Measurements from ENCODE around the gene CSPG5.

The CSPG5 gene

DNA sequence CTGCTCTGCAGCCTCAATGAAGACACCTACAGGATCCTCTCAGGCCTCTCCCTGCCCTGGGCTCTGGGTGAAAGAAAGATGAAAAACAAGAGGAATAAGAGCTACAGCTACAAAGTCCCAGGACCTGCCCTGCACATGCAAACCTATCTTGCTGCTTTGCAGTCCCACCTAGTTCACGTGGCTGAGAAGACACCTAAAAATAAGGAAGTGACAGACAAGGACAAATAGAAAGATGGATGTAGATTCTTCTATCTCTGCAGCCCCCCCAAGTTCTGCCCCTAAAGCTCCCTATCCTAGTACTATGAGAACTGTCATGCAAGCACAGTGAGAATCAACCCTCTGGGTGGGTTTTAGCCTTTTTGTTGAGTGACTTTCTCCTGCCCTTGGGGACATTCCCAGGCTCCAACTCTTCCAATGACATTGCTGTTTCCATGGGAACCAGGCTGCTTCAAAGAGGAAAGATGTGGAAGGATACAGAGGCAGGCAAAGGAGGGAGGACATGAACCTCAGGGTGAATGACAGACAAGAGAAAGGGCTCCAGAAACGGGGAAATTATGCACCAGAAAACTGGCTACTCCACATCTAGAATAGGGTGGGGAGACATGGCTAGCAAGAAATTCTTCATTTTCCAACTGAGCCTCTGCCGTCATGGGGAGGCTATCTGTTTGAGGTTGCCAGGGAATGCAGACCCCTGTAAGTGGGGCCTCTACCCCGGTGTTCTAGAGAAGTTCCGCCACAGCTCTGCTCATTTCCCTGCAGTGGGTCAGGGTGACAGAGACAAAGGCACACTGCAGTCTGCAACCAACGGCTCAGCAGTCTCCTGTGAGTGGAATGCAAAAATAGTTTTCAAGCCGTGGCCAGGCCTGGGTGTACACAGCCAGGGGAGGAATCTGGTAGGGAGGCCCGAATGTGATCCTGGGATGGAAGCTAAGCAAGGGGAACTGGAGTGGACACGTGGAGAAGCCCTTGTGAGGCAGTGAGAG lies 5.2 kb downstream of the CSPG5 start:
- TF ChIP-seq GATA2 (IDR thresholded peaks at IDR 0.05; ENCODE audit: low read depth, low read length), result no peak
- no peak for TF ChIP-seq GATA3 (IDR thresholded peaks at IDR 0.05; ENCODE audit: low read depth, low read length)

GRCh38 chr3:47571391-47572175 lies 7.1 kb downstream of the CSPG5 start:
- TF ChIP-seq GATA2 (IDR thresholded peaks at IDR 0.05; ENCODE audit: low read depth, low read length) (no peak), GATA3 (IDR thresholded peaks at IDR 0.05; ENCODE audit: low read depth, low read length) (no peak)

- TF ChIP-seq GATA2 (IDR thresholded peaks at IDR 0.05; ENCODE audit: low read depth, low read length), result no peak
- no peak for TF ChIP-seq GATA3 (IDR thresholded peaks at IDR 0.05; ENCODE audit: low read depth, low read length)
These were observed 9.8 kb downstream of the CSPG5 start for GRCh38 chr3:47568901-47569300.

DNA sequence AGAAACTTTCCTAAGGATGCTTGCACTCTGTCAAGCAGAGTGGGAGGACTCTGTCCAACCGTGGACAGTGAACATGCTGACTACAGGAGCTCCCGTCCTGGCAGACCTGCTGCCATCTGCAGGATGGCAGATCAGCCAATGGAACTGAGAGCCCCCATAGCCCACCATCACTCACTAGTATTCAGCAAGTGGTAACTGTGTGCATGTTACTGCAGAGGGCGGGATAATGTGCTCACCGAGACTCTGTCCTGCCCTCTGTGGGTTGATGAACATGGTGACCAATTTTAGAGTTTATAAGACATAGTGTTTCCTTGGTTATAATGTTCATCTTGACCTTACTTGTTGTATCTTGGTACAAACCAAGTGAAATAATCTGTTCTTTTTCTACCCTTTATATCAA lies 11.5 kb downstream of the CSPG5 start:
- TF ChIP-seq GATA3 (IDR thresholded peaks at IDR 0.05; ENCODE audit: low read depth, low read length) (no peak), GATA2 (IDR thresholded peaks at IDR 0.05; ENCODE audit: low read depth, low read length) (no peak)

- TF ChIP-seq GATA3 (IDR thresholded peaks at IDR 0.05; ENCODE audit: low read depth, low read length) (no peak), GATA2 (IDR thresholded peaks at IDR 0.05; ENCODE audit: low read depth, low read length) (no peak)
These were observed 12.0 kb downstream of the CSPG5 start for GRCh38 chr3:47566667-47567066.

- TF ChIP-seq GATA2 (IDR thresholded peaks at IDR 0.05; ENCODE audit: low read depth, low read length) (no peak), GATA3 (IDR thresholded peaks at IDR 0.05; ENCODE audit: low read depth, low read length) (no peak)
These were observed 12.7 kb downstream of the CSPG5 start for GRCh38 chr3:47565734-47566550.

GRCh38 chr3:47556351-47556750 lies 22.3 kb downstream of the CSPG5 start:
- no peak for TF ChIP-seq GATA3 (IDR thresholded peaks at IDR 0.05; ENCODE audit: low read depth, low read length)
- no peak for TF ChIP-seq GATA2 (IDR thresholded peaks at IDR 0.05; ENCODE audit: low read depth, low read length)

DNA sequence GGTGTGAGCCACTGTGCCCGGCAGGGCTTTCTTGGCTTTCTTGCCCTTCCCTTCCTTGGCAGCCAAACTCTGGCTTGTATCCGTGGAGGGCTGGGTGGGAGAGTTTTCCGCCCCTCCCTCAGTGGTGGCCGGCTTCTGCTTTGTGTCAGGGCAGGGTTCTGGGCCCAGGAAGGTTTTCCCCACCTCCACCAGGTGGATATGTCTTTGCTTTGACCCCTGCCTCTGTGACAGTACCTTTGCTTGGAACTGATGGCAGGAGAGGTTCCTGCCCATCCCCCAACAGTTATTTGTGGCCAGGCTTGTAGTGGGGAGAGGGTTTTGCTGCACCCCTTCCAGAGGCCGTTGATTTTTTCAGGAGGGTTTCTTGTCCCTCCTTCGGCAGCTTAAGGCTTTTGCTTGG lies 24.3 kb downstream of the CSPG5 start:
- TF ChIP-seq GATA2 (IDR thresholded peaks at IDR 0.05; ENCODE audit: low read depth, low read length) (no peak), GATA3 (IDR thresholded peaks at IDR 0.05; ENCODE audit: low read depth, low read length) (no peak)

- no peak for TF ChIP-seq GATA3 (IDR thresholded peaks at IDR 0.05; ENCODE audit: low read depth, low read length)
- TF ChIP-seq GATA2 (IDR thresholded peaks at IDR 0.05; ENCODE audit: low read depth, low read length), result no peak
These were observed 25.3 kb downstream of the CSPG5 start for GRCh38 chr3:47553407-47553806.

DNA sequence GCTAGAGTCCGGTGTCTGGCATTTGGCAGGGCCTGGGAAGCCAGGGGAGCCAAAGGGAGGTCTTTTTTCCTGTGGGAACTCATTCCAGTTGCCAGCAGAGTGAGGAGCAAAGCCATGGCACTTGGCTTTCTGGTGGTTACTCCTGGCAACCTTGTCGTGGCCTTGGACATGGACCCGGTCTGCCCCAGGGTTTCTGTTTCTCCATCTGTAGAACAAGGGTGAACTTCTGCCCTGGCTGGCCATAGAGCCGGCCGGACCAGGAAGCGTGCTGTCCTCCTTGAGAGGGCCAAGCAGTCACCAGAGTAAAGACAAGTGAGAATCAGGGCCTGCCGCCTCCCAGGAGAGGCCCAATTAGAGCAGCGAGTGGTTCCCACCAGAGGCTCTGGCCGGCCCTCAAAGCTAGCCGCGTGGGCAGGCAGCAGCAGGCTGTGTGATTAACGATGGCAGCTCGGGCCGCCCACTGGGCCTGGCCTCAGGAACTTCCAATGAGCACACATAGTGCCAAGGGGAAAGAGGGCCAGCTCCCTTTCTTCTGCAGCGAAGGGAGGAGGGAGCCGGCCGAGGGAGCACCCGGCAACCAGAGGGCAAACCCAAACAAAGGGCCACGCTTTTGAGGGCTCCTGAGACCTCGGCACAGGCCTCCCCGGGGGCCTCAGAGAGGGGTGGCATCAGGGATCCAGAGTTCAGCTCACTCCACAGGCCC lies 36.0 kb downstream of the CSPG5 start:
- TF ChIP-seq GATA2 (IDR thresholded peaks at IDR 0.05; ENCODE audit: low read depth, low read length) (no peak), GATA3 (IDR thresholded peaks at IDR 0.05; ENCODE audit: low read depth, low read length) (no peak)

DNA sequence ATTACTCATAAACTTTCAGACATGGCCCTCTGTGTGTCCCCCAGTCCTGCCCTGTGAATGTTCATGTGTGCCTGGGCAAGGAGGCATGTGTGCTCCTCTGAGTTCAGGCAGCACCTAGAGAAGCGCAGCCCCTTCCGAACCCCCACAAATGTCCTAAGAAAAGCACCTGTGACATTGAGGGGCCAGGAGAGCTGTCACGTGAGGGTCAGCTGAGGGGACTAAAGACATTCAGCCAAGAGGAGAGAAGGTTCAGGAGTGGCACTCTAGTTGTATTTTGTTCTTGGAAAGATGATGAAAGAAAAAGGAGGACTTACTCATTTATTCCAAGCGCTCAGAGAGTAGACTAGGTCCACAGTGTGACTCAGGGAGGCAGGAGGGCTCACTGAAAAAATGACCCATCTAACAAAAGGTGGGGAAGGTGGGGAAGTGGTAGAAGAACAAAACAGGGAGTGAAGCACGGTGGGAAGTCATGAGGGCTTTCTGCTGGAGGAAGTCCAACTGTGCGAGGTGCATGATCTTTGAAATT lies 37.0 kb downstream of the CSPG5 start:
- no peak for TF ChIP-seq GATA2 (IDR thresholded peaks at IDR 0.05; ENCODE audit: low read depth, low read length)
- TF ChIP-seq GATA3 (IDR thresholded peaks at IDR 0.05; ENCODE audit: low read depth, low read length), result no peak

DNA sequence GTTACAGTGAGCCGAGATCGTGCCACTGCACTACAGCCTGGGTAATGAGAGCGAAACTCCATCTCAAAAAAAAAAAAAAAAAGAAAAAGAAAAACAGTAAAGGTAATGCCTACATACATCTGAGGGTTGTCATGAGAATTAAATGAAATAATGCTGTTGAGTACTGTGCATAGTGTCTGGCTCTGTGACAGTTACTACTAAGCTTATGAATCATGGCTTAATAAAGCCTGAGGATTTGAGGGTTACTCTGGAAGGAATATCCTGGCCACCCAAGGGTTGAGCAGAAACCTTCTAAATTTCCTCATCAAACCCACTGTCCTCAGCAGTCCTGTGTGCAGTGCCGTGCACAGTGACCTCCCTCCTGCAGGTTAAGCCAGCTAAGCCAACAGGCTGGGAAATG lies 38.4 kb downstream of the CSPG5 start:
- TF ChIP-seq GATA3 (IDR thresholded peaks at IDR 0.05; ENCODE audit: low read depth, low read length) (no peak), GATA2 (IDR thresholded peaks at IDR 0.05; ENCODE audit: low read depth, low read length) (no peak)

DNA sequence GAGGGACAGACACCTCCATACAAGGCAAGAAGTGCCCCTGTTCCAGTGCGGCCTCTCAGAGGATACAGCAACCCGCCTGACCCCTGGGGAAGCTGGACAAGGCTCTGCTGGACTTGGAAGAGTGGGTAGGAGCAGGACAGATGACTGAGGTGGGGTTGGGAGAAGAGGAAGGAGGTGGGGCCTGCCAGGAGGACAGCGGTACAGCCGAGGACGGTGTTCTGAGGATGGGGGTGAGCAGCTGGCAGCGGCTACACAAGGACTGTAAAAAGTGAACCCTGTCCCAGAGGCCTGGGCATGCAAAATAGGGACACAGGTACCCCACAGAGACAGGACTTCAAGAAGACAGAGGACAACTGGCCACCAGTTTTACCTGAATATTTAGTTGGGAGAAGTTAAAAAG lies 41.7 kb downstream of the CSPG5 start:
- no peak for TF ChIP-seq GATA3 (IDR thresholded peaks at IDR 0.05; ENCODE audit: low read depth, low read length)
- no peak for TF ChIP-seq GATA2 (IDR thresholded peaks at IDR 0.05; ENCODE audit: low read depth, low read length)

Measured in SH-SY5Y (cell line).